A673 (cell line): Measurements from ENCODE around the gene NPY4R2.
"Not testable (repeated sequence)": the region's sequence is repeated elsewhere in the genome, so short reads cannot be mapped to it uniquely, and the experiment has no call there.

Experiments
- CTCF ChIP-seq: fragments of 300-800, 200-600 bp; sonication (generic); conservative IDR thresholded peaks from 2 replicates; pipeline ENCODE4 v1.5.1; 2017; ENCODE audit warnings: low read depth, mild to moderate bottlenecking, antibody characterized with exemption, low read length, moderate library complexity, mixed read lengths
- EZH2 ChIP-seq: fragments of 200-600 bp; sonication (generic); IDR thresholded peaks from 2 replicates; pipeline ENCODE4 v1.6.1; 2017; ENCODE audit warnings: borderline replicate concordance, low read depth, mild to moderate bottlenecking, mixed read lengths, antibody characterized with exemption, low read length; ENCODE audit not compliant: poor library complexity, severe bottlenecking

DNA sequence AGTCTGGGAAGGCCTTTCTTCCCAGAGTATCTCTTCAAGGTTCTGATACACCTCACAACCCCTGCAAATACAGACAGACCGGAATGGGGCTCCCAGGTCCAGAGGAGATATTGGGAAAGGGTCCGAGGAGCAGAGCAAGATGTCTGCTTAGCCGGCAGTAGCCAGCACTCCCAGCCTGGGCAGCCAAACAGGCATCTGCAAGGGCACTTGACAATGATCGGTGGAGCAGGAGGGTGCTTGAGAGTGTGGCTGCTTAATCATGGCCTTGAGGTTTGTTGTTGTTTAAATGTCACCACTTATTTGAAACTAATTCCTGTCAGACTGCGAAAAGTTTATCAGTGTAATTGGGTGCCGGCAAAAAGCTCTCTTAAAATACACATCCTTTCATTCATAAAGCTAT lies 15.0 kb downstream of the NPY4R2 start:
- not testable (repeated sequence) for TF ChIP-seq CTCF, EZH2
